HL-60 (cell line): ENCODE measurements around the gene NCCRP1.

Experiments used
- CTCF ChIP-seq: IDR thresholded peaks from one replicate; pipeline ENCODE4 v1.5.1; 2011; ENCODE audit warnings: low read length, control low read depth, inconsistent platforms; ENCODE audit not compliant: insufficient read depth
- GABPA ChIP-seq: IDR thresholded peaks from 2 replicates; pipeline ENCODE4 v1.6.1; 2012; ENCODE audit warnings: low read depth
- REST ChIP-seq: IDR thresholded peaks from 2 replicates; pipeline ENCODE4 v1.6.1; 2012; ENCODE audit warnings: low read depth; ENCODE audit not compliant: insufficient replicate concordance

GRCh38 chr19:39155741-39156140 lies 41.0 kb upstream of the NCCRP1 start:
- TF ChIP-seq CTCF, result no peak
- no peak for TF ChIP-seq REST
- TF ChIP-seq GABPA, result no peak
